Dedifferentiated amniotic fluid mesenchymal stem cell (primary cell): ENCODE data around the gene CLDN7.
"Not testable (repeated sequence)": the region's sequence is repeated elsewhere in the genome, so short reads cannot be mapped to it uniquely, and the experiment has no call there.

Experiments used
- DNase-seq: peaks from one replicate; pipeline ENCODE4 v3.0.0-alpha.2; 2016; ENCODE audit errors: extremely low spot score

The CLDN7 gene

DNA sequence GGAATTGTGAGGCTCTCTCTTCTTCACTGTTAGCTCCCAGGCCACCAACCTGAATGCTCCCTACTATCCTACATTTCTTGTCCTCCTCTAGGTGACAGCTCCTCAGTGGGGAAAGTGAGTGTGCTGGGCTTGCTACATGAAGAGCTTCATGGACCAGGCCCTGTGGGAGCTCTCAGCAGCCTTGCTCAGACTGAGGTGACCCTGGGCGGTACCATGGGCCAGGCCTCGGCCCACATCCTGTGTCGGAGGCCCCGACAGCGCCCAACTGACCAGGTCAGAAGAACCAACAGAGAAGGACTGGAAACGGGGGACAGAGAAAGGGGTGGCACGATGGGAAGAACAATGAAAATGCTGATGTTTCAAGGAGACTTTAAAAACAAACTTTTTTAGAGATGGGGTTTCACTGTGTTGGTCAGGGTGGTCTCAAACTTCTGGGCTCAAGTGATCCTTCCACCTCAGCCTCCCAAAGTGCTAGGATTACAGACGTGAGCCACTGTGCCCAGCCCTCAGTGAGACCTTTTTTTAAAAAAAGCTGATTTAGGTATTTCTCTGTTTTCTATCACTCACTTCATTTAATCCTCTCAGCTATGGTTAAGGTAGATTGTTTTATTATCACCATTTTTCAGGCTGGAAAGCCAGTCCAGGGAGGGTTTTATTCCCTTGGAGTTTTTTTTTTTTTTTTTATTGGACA lies 5.4 kb downstream of the CLDN7 start:
- DNase-seq: no peak

GRCh38 chr17:7254511-7254910 lies 7.8 kb downstream of the CLDN7 start:
- no peak for DNase-seq

DNA sequence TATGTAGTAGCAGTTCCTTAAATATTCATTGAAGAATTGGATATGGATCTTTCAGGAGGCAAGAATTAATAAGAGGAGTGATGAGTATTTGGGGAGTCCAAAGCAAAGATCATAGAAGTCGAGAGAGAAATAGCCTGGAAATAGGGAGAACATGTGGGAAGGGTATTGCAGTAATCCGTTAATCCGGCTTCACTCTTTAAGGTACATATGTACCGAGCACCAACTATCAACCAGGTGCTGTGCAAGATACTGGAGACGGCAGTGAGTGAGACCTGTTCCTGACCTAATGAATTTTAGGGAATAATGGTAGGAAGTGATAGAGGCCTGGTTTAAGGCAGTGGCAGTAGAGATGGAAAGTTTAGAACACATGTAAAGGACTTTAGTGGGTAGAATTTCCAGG lies 9.2 kb downstream of the CLDN7 start:
- no peak for DNase-seq

DNA sequence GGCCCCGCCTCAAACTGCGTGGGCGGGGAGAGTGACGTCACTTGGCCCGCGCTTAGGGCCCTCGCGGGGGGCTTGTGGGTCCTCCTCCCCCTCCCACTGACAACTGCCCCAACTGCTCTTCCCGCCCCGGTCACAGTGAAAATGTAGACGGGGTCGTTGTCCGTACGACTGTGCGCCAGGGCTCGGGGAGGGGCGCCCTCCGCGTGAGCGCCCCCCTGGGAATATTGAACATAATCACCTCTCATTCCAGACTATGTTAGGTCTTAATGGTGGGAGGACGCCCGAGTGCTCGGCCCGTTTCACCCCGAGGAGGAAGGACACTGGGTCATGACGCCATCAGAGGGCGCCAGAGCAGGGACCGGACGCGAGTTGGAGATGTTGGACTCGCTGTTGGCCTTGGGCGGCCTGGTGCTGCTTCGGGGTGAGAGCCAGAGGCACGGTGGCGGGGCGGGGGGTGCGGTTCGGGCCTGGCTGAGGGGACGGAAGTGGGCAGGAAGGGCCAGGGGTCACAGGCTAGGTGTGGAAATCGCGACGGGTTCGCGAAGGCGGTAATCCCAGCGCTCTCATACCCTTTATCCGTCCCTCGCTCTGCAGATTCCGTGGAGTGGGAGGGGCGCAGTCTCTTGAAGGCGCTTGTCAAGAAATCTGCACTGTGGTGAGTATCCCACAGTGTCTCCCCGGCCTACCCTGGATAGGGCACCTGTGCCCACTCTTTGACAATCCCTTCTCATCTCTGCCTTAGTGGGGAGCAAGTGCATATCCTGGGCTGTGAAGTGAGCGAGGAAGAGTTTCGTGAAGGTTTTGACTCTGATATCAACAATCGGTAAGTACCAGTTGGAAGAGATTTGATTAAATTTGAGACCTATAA lies 9.9 kb downstream of the CLDN7 start, which contains the start of gene ELP5:
Gene ELP5 (plus strand): TSS at position 40 of the 868 bp plus-strand sequence. CDS start 336 bp downstream, at position 376.
- DNase-seq: peak; percentile 93

DNA sequence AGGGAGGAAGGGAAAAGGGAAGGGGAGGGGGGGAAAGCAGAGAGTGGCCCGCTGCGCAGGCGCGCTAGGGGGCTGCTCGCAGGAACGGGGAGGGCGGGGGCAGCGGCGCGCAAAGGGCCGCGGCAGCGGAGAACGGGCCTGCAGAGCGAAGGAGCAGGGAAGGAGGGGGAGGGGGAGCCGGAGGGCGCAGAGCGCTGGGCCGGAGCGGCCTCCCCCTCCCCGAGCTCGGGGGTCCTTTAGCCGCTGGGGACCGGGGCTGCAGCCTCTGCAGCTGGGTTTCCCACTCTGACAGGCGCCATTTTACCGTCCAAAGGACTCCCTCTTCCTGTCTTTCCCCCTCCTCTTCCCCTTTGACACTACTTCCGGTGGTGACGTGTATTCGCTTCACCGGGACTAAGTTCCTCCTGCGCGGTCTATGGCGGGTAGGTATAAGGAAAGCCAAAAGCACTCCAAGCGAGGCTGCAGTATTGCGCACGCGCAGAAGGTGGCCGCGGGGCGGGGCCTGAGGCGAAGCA lies 10.6 kb downstream of the CLDN7 start, which contains the start of gene CTDNEP1:
Gene CTDNEP1 (minus strand): TSS at position 74 of the 515 bp plus-strand sequence. CDS start 438 bp downstream, outside the sequence.
- peak; percentile 100 for DNase-seq

DNA sequence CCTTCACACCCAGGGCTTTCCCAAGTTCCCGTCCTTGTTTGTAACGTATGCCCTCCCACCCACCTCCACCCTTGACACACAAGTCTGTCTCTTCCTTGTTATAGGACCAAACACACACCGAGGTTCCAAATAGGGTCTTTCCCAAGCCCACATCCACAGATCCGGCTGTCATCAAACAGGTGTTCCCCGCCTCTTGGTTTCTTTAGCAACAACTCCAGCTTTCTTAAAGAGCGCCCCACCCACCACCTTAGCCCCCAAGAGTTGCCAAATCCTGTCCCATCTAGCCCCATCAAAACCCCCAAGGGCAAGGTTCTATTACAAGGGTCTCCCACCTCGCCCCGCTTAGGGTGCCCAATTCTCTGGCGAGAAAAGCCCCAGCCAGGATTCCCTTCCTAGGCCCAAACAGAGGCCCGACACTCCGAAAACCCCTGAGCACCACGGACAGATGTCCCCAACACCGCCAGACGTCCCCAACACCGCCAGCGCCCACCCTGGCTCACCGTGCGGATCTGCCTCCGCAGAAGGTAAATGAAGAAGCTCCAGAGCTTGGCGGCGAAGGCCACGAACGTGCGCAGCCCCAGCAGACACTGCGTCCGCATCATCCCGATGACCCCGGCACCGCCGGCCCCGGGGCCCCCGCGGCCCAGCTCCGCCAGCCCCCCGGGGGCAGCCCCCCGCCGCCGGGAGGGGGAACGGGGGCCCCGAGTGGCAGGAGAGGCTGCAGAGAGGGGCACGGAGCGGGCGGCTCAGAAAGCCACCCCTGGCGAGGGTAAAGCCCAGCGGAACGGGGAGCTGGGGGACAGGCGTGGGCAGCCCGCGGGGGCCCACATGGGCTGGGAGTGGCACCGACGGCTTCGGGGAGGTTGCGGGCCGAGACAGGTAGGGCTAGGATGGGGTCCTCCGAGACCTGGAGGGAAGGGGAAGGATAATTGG lies 11.3 kb downstream of the CLDN7 start:
- DNase-seq: no peak

- DNase-seq: no peak
These were observed 12.4 kb downstream of the CLDN7 start for GRCh38 chr17:7249830-7250229.

GRCh38 chr17:7249214-7249613 lies 13.1 kb downstream of the CLDN7 start:
- no peak for DNase-seq

GRCh38 chr17:7248796-7249195 lies 13.5 kb downstream of the CLDN7 start:
- DNase-seq: no peak

DNA sequence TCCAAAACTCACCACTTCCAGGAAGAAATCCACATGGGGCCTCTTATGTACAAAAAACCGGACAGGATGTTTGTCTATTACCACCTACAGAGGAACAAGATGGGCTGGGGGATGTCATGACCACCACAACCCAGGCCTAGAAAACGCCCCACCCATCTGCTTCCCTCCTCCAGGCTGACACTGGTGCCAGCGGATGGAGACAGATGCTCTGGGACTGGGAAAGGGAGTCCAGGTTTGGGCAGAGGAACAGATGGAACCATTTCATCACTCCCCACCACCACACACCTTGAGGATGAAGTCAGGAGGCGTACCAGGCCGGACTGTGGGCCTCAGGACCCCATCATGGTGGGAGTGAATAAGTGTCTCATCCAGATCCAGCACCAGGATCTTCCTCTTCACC lies 15.5 kb downstream of the CLDN7 start:
- no peak for DNase-seq

DNA sequence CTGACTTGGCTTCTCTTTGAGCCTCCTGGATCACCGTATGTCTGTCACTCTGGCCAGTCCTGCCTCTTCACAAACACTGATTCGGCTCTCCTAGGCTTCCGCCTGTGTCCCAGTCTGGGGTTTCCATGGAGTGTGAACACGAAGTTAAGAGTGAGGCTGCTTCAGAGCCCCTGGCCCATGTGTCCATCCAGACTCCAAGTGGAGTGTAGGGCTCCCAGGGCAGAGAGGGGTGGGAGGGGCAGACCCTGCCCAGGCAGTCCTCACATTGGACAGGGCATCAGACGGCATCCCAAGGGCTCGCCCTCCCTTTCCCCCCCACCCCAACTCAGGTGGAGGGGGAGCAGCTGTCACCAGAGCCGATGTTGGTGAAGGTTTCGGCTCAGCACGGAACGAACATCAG lies 18.4 kb downstream of the CLDN7 start:
- DNase-seq: not testable (repeated sequence)

- DNase-seq: no peak
These were observed 18.9 kb downstream of the CLDN7 start for GRCh38 chr17:7243453-7243729.

GRCh38 chr17:7242717-7243452 lies 19.4 kb downstream of the CLDN7 start:
- peak; percentile 96 for DNase-seq

GRCh38 chr17:7241783-7242716 lies 20.2 kb downstream of the CLDN7 start, which contains the start of gene GABARAP:
GABARAP (minus strand) TSS chr17:7242449; CDS start chr17:7242330, 119 bp downstream.
- DNase-seq: peak; percentile 86

- no peak for DNase-seq
These were observed 21.1 kb downstream of the CLDN7 start for GRCh38 chr17:7241090-7241733.

- DNase-seq: no peak
These were observed 21.9 kb downstream of the CLDN7 start for GRCh38 chr17:7240375-7240774.

- peak; percentile 99 for DNase-seq
These were observed 22.9 kb downstream of the CLDN7 start, which contains the start of gene PHF23 for GRCh38 chr17:7239091-7240027. PHF23 (minus strand) TSS chr17:7239457; CDS start chr17:7239279, 178 bp downstream.
